Neural progenitor cell (in vitro differentiated cells): ENCODE results near the gene TGIF2. TPM values are rescaled to one million over a fixed set of nuclear protein-coding genes. Genes with fewer than 3 reads are reported as not detected.

Experiments used
- DNase-seq: peaks from one replicate; pipeline ENCODE4 v3.0.0-alpha.2; 2016; ENCODE audit warnings: low spot score
- H2AFZ ChIP-seq: fragments of 200-600 bp; sonication (generic); replicated peaks from 2 replicates; pipeline ENCODE4 v1.6.1; 2016; ENCODE audit warnings: antibody characterized with exemption
- H3F3A ChIP-seq: fragments of 200-600 bp; sonication (generic); 2 replicates; pipeline ENCODE4 v1.6.1; 2016; ENCODE audit warnings: antibody characterized with exemption, low read depth
- H3K27ac ChIP-seq: fragments of 200-600 bp; sonication (generic); 2 replicates; pipeline ENCODE4 v1.5.1; 2016; ENCODE audit warnings: mild to moderate bottlenecking
- H3K27me3 ChIP-seq: fragments of 200-600 bp; sonication (generic); 2 replicates; pipeline ENCODE4 v1.6.1; 2016; ENCODE audit warnings: mild to moderate bottlenecking, moderate library complexity
- H3K36me3 ChIP-seq: fragments of 200-600 bp; sonication (generic); 2 replicates; pipeline ENCODE4 v1.5.1; 2016
- H3K4me1 ChIP-seq: fragments of 200-600 bp; sonication (generic); 2 replicates; pipeline ENCODE4 v1.6.1; 2016; ENCODE audit warnings: mixed run types
- H3K4me2 ChIP-seq: fragments of 200-600 bp; sonication (generic); 2 replicates; pipeline ENCODE4 v1.6.1; 2016
- H3K4me3 ChIP-seq: fragments of 200-600 bp; sonication (generic); 2 replicates; pipeline ENCODE4 v1.5.1; 2016
- H3K79me2 ChIP-seq: fragments of 200-600 bp; sonication (generic); 2 replicates; pipeline ENCODE4 v1.6.1; 2016; ENCODE audit warnings: low read depth
- H3K9ac ChIP-seq: fragments of 200-600 bp; sonication (generic); 2 replicates; pipeline ENCODE4 v1.6.1; 2016
- H3K9me3 ChIP-seq: fragments of 200-600 bp; sonication (generic); 2 replicates; pipeline ENCODE4 v1.5.1; 2016; ENCODE audit warnings: low read depth
- H4K20me1 ChIP-seq: fragments of 200-600 bp; sonication (generic); 2 replicates; pipeline ENCODE4 v1.6.1; 2016; ENCODE audit warnings: low read depth
- H3K27ac Mint-ChIP-seq: 3 replicates; pipeline ENCODE4 v1.8.0; 2021; ENCODE audit warnings: mixed read lengths
- H3K27me3 Mint-ChIP-seq: 2 replicates; pipeline ENCODE4 v1.8.0; 2022; ENCODE audit warnings: low read depth, mild to moderate bottlenecking, inconsistent platforms, moderate library complexity, mixed read lengths; ENCODE audit not compliant: insufficient read depth
- H3K36me3 Mint-ChIP-seq: 3 replicates; pipeline ENCODE4 v1.8.0; 2021; ENCODE audit warnings: mixed read lengths
- H3K4me1 Mint-ChIP-seq: 3 replicates; pipeline ENCODE4 v1.8.0; 2021; ENCODE audit warnings: mixed read lengths
- H3K4me3 Mint-ChIP-seq: 3 replicates; pipeline ENCODE4 v1.8.0; 2021; ENCODE audit warnings: mild to moderate bottlenecking, moderate library complexity, mixed read lengths
- H3K9me3 Mint-ChIP-seq: 3 replicates; pipeline ENCODE4 v1.8.0; 2020; ENCODE audit warnings: mixed read lengths
- CTCF ChIP-seq: fragments of 200-600 bp; sonication (generic); IDR thresholded peaks from 2 replicates; pipeline ENCODE4 v1.5.1; 2017; ENCODE audit warnings: antibody characterized with exemption, mild to moderate bottlenecking
- EZH2 ChIP-seq: fragments of 200-600 bp; sonication (generic); IDR thresholded peaks from 2 replicates; pipeline ENCODE4 v1.6.1; 2017; ENCODE audit warnings: antibody characterized with exemption, mild to moderate bottlenecking, moderate library complexity
- EZH2phosphoT487 ChIP-seq: fragments of 200-600 bp; sonication (generic); IDR thresholded peaks from 2 replicates; pipeline ENCODE4 v1.6.1; 2017; ENCODE audit warnings: antibody characterized with exemption
- small RNA-seq: library from RNA; depleted of rRNA; stranded (forward); fragments of <200 nt; gene quantifications from one replicate; pipeline ENCODE3, GENCODE V24; 2015
- total RNA-seq: library from RNA; depleted of rRNA; stranded (reverse); fragments of >200 nt; gene quantifications from 2 replicates; pipeline ENCODE4 v1.2.3, GENCODE V29; 2015; ENCODE audit warnings: low replicate concordance

TGIF2 gene
- total RNA-seq, 1 donor from 2014 or later = 67.1 TPM

- Mint-ChIP-seq H3K36me3 (no peaks in the 10 kb centered on the region), H3K27ac (peak overlapping the region; percentile 78), H3K9me3 (no peaks in the 10 kb centered on the region), H3K27me3 (peaks cover 6% of the 10 kb centered on the region), H3K4me1 (peaks cover 7% of the 10 kb centered on the region), H3K4me3 (peak overlapping the region; percentile 42)
- Histone ChIP-seq H4K20me1 (no peaks in the 10 kb centered on the region), H3K4me1 (peaks cover 16% of the 10 kb centered on the region), H3K79me2 (no peaks in the 10 kb centered on the region), H3K27ac (no peak overlapping the region), H3K4me3 (no peak overlapping the region), H3K9me3 (no peaks in the 10 kb centered on the region), H3K4me2 (no peak overlapping the region), H3K36me3 (no peaks in the 10 kb centered on the region), H3K27me3 (no peaks in the 10 kb centered on the region), H3F3A (peaks cover 9% of the 10 kb centered on the region), H3K9ac (no peak overlapping the region), H2AFZ (no peak overlapping the region)
- DNase-seq = no peak
- TF ChIP-seq EZH2 = no peak
- no peak for TF ChIP-seq EZH2phosphoT487
- no peak for TF ChIP-seq CTCF
Observed at GRCh38 chr20:36641506-36641843, 68.1 kb downstream of the TGIF2 start.

GRCh38 chr20:36642136-36642535, 68.7 kb downstream of the TGIF2 start:
- Mint-ChIP-seq H3K9me3 (no peaks in the 10 kb centered on the region), H3K4me3 (no peak overlapping the region), H3K36me3 (no peaks in the 10 kb centered on the region), H3K4me1 (peaks cover 12% of the 10 kb centered on the region), H3K27ac (no peak overlapping the region), H3K27me3 (peaks cover 7% of the 10 kb centered on the region)
- TF ChIP-seq EZH2 = no peak
- H3K36me3 ChIP-seq = no peaks in the 10 kb centered on the region
- no peaks in the 10 kb centered on the region for H4K20me1 ChIP-seq
- no peak overlapping the region for H3K4me3 ChIP-seq
- H3K27ac ChIP-seq = no peak overlapping the region
- H3K4me2 ChIP-seq = no peak overlapping the region
- no peaks in the 10 kb centered on the region for H3K9me3 ChIP-seq
- no peak for DNase-seq
- H2AFZ ChIP-seq = no peak overlapping the region
- peaks cover 23% of the 10 kb centered on the region for H3K4me1 ChIP-seq
- H3K79me2 ChIP-seq = no peaks in the 10 kb centered on the region
- peaks cover 15% of the 10 kb centered on the region for H3F3A ChIP-seq
- H3K27me3 ChIP-seq = no peaks in the 10 kb centered on the region
- no peak overlapping the region for H3K9ac ChIP-seq

Small RNAs within 50 kb of the gene (small RNA-seq; reads per million reads assigned to genes)
- gene RF00017 = not detected

Other genes starting within 250 kb of the TGIF2 start
- 12.4 and 22.9 TPM in 2 replicates for gene MYL9, start 32.1 kb upstream of the TGIF2 start, total RNA-seq
- 69.5 and 90.1 TPM in 2 replicates for gene RAB5IF, start 32.2 kb downstream of the TGIF2 start, total RNA-seq
- gene SLA2, start 72.6 kb downstream of the TGIF2 start, total RNA-seq = 0.21 and 0.50 TPM in 2 replicates
- gene NDRG3, start 172.5 kb downstream of the TGIF2 start, total RNA-seq = 23.8 and 25.3 TPM in 2 replicates
- gene DSN1, start 200.2 kb downstream of the TGIF2 start, total RNA-seq = 34.4 and 48.2 TPM in 2 replicates